Activated B cell treated with CpG ODN at 0.5 μM for 24 hours (primary cell): ENCODE measurements around the gene NAT14. TPM values are rescaled to one million over a fixed set of nuclear protein-coding genes. Genes with fewer than 3 reads are reported as not detected.

ENCODE experiments used
- ATAC-seq: fragments of 200-7000 bp; cut with Tn5 transposase; one replicate; pipeline ENCODE4 v1.10.0; 2021; ENCODE audit warnings: low read depth, mild to moderate bottlenecking, moderate library complexity
- CTCF ChIA-PET: fragments of 350-600 bp; sonication (Branson Sonifier 250); formaldehyde crosslinking; loops from one replicate; lab custom pipeline; 2021; ENCODE audit warnings: antibody characterized with exemption; lab: Charles Lee
- POLR2A ChIA-PET: fragments of 350-600 bp; sonication (Branson Sonifier 250); formaldehyde crosslinking; loops from one replicate; lab custom pipeline; 2021; ENCODE audit warnings: antibody characterized with exemption; lab: Charles Lee
- DNase-seq: peaks from one replicate; pipeline ENCODE4 v3.0.0; 2022
- H3K27ac Mint-ChIP-seq: one replicate; pipeline ENCODE4 v1.8.0; 2020; ENCODE audit warnings: mixed read lengths
- H3K27me3 Mint-ChIP-seq: one replicate; pipeline ENCODE4 v1.8.0; 2021; ENCODE audit warnings: mixed read lengths
- H3K36me3 Mint-ChIP-seq: one replicate; pipeline ENCODE4 v1.8.0; 2021; ENCODE audit warnings: low read depth, mixed read lengths
- H3K4me1 Mint-ChIP-seq: one replicate; pipeline ENCODE4 v1.8.0; 2021; ENCODE audit warnings: mixed read lengths
- H3K4me3 Mint-ChIP-seq: one replicate; pipeline ENCODE4 v1.8.0; 2020; ENCODE audit warnings: mild to moderate bottlenecking, mixed read lengths
- H3K9me3 Mint-ChIP-seq: one replicate; pipeline ENCODE4 v1.8.0; 2020; ENCODE audit warnings: mixed read lengths
- CTCF ChIP-seq: fragments of 200-600 bp; IDR thresholded peaks from one replicate; pipeline ENCODE4 v1.8.0; 2022; ENCODE audit warnings: antibody characterized with exemption, mild to moderate bottlenecking
- intact Hi-C: fragments of 100-400 bp; cut with micrococcal nuclease; formaldehyde crosslinking; loops from one replicate; pipeline ENCODE4 v1.15.1; 2024
- total RNA-seq: library from RNA; stranded (reverse); gene quantifications from 2 replicates; pipeline ENCODE4 v1.2.3, GENCODE V29; 2022

Gene NAT14
- total RNA-seq, 1 donor from 2014 or later, result 13.8 TPM

GRCh38 chr19:55485439-55486011 is 537 bp downstream of the NAT14 start:
- no peaks in the 10 kb centered on the region for H3K27me3 Mint-ChIP-seq
- peaks cover 14% of the 10 kb centered on the region for H3K4me1 Mint-ChIP-seq
- H3K27ac Mint-ChIP-seq, result peak overlapping the region; percentile 25
- no peak for DNase-seq
- peaks cover 7% of the 10 kb centered on the region for H3K36me3 Mint-ChIP-seq
- no peaks in the 10 kb centered on the region for H3K9me3 Mint-ChIP-seq
- peak; percentile 8 for ATAC-seq
- POLR2A ChIA-PET, result interaction anchor here (0.9 to 4.1 kb wide), 7 partner anchors 9 to 232 kb away, joined by 3 to 42 read pairs (median 3); partner anchors contain the start of genes ISOC2, UBE2S, ZNF628 and ZNF865
- intact Hi-C loops, result loop anchor here (1.0 to 2.0 kb wide), 2 partner anchors 9 to 17 kb away; partner anchors contain the start of gene ZNF628
- CTCF ChIA-PET, result interaction anchor here (4.3 kb wide), 1 partner anchor 18 kb away, joined by 20 read pairs; no protein-coding TSS in a partner anchor
- H3K4me3 Mint-ChIP-seq, result peak overlapping the region; percentile 82
- no peak for TF ChIP-seq CTCF

DNA sequence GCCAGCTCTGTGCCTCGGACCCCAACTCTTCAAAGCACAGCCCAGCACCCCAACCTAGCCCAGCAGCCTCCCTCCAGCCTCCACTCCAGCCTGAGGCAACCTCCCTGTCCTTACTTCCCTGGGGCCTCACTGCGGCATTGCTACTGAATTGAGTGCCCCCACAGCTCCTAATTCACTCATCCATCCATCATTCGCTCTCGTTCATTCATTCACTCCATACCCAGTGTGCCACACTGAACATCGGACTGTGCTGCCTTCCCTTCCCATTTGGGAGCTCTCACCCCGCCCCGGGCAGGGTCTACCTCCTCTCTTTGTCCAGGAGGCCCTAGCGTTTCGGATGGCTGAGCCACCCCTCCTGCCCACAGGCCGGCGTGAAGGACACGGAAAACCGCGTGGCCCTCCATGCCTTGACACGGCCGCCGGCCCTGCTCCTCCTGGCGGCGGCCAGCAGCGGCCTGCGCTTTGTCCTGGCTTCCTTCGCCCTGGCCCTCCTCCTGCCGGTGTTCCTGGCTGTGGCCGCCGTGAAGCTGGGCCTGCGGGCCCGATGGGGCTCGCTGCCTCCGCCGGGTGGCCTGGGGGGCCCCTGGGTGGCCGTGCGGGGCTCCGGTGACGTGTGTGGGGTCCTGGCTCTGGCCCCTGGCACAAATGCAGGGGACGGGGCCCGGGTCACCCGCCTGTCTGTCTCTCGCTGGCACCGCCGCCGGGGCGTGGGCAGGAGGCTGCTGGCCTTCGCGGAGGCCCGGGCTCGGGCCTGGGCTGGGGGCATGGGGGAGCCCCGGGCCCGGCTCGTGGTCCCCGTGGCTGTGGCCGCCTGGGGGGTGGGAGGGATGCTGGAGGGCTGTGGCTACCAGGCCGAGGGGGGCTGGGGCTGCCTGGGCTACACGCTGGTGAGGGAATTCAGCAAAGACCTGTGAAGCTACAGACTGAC is 1.3 kb downstream of the NAT14 start:
- ATAC-seq (no peak), DNase-seq (no peak)
- ChIA-PET CTCF (interaction anchor here (4.3 kb wide), 1 partner anchor 18 kb away, joined by 20 read pairs; no protein-coding TSS in a partner anchor), POLR2A (interaction anchor here (0.6 to 4.1 kb wide), 4 partner anchors 10 to 88 kb away, joined by 3 to 42 read pairs (median 5); partner anchors contain the start of gene ZNF628)
- intact Hi-C loops, result no loop called here
- peaks cover 3% of the 10 kb centered on the region for H3K36me3 Mint-ChIP-seq
- no peaks in the 10 kb centered on the region for H3K27me3 Mint-ChIP-seq
- H3K4me3 Mint-ChIP-seq, result peak overlapping the region; percentile 82
- H3K9me3 Mint-ChIP-seq, result no peaks in the 10 kb centered on the region
- H3K27ac Mint-ChIP-seq, result peak overlapping the region; percentile 43
- H3K4me1 Mint-ChIP-seq, result peaks cover 14% of the 10 kb centered on the region
- no peak for TF ChIP-seq CTCF

- H3K4me3 Mint-ChIP-seq, result peak overlapping the region; percentile 1
- H3K4me1 Mint-ChIP-seq, result peaks cover 14% of the 10 kb centered on the region
- peaks cover 7% of the 10 kb centered on the region for H3K27me3 Mint-ChIP-seq
- ATAC-seq (no peak), DNase-seq (no peak)
- ChIA-PET CTCF (interaction anchor here (4.3 kb wide), 1 partner anchor 17 kb away, joined by 20 read pairs; no protein-coding TSS in a partner anchor), POLR2A (interaction anchor here (0.5 to 4.1 kb wide), 4 partner anchors 10 to 365 kb away, joined by 3 to 42 read pairs (median 6); partner anchors contain the start of gene ZNF628)
- intact Hi-C loops, result no loop called here
- peak overlapping the region; percentile 24 for H3K27ac Mint-ChIP-seq
- no peaks in the 10 kb centered on the region for H3K36me3 Mint-ChIP-seq
- TF ChIP-seq CTCF, result no peak
- no peaks in the 10 kb centered on the region for H3K9me3 Mint-ChIP-seq
Observed at GRCh38 chr19:55486971-55487923, 2.3 kb downstream of the NAT14 start.

- no peak for DNase-seq
- Mint-ChIP-seq H3K4me1 (peaks cover 14% of the 10 kb centered on the region), H3K27ac (peak within 1 kb of the TSS; percentile 24), H3K9me3 (no peaks in the 10 kb centered on the region), H3K36me3 (no peaks in the 10 kb centered on the region), H3K27me3 (peaks cover 9% of the 10 kb centered on the region), H3K4me3 (no peak within 1 kb of the TSS)
- ATAC-seq, result no peak
- intact Hi-C loops, result no loop called here
- TF ChIP-seq CTCF, result no peak
- ChIA-PET CTCF (no interaction called here), POLR2A (interaction anchor here (1.9 to 4.1 kb wide), 2 partner anchors 11 to 16 kb away, joined by 6 to 42 read pairs; partner anchors contain the start of gene ZNF628)
Observed at GRCh38 chr19:55487924-55488687, 3.1 kb downstream of the NAT14 start, which contains the start of gene SSC5D. SSC5D (plus strand) TSS chr19:55488436; CDS start chr19:55488590, 154 bp downstream.
